Common myeloid progenitor, CD34-positive (primary cell): Measurements from ENCODE around the gene FRMD4B.
"Not testable (repeated sequence)": the region's sequence is repeated elsewhere in the genome, so short reads cannot be mapped to it uniquely, and the experiment has no call there.

ENCODE experiments used
- CTCF ChIA-PET: fragments of 350-600 bp; sonication (Branson Sonifier 250); formaldehyde crosslinking; loops from one replicate; lab custom pipeline; 2021; ENCODE audit warnings: antibody characterized with exemption; lab: Charles Lee
- POLR2A ChIA-PET: fragments of 350-600 bp; sonication (Branson Sonifier 250); formaldehyde crosslinking; loops from one replicate; lab custom pipeline; 2021; ENCODE audit warnings: antibody characterized with exemption; lab: Charles Lee
- DNase-seq, 3 donors: peaks; one replicate each; pipeline versions ENCODE4 v3.0.0 to v3.0.0-alpha.2; 2013
- H3K27ac ChIP-seq, 2 experiments: 1 replicate in 1 of 2; 2 replicates in 1 of 2; pipeline ENCODE4 v1.7.0; 2013; ENCODE audit warnings: inconsistent platforms in 2 of 2, low read length in 2 of 2, mild to moderate bottlenecking in 2 of 2, low read depth in 1 of 2, moderate library complexity in 1 of 2; ENCODE audit not compliant: severe bottlenecking in 2 of 2, insufficient read depth in 1 of 2, poor library complexity in 1 of 2
- H3K27me3 ChIP-seq, 5 experiments: replicated peaks in 2 of 5; 1 replicate in 3 of 5; 2 replicates in 2 of 5; pipeline versions ENCODE4 v1.6.1 to v1.7.0; 2013; ENCODE audit warnings: low read length in 4 of 5, mild to moderate bottlenecking in 2 of 5, moderate library complexity in 2 of 5, inconsistent platforms in 1 of 5; ENCODE audit not compliant: insufficient read depth in 5 of 5, control insufficient read depth in 4 of 5
- H3K36me3 ChIP-seq, 4 experiments: 1 replicate in 2 of 4; 2 replicates in 2 of 4; pipeline versions ENCODE4 v1.6.1 to v1.7.0; 2013; ENCODE audit warnings: low read length in 3 of 4, control low read depth in 1 of 4, mild to moderate bottlenecking in 1 of 4; ENCODE audit not compliant: control insufficient read depth in 4 of 4, insufficient read depth in 4 of 4
- H3K4me1 ChIP-seq, 4 experiments: 1 replicate in 3 of 4; 2 replicates in 1 of 4; pipeline versions ENCODE4 v1.6.1 to v1.7.1; 2013; ENCODE audit warnings: low read length in 3 of 4, mild to moderate bottlenecking in 3 of 4, control low read depth in 1 of 4, inconsistent platforms in 1 of 4, moderate library complexity in 1 of 4; ENCODE audit not compliant: control insufficient read depth in 4 of 4, insufficient read depth in 4 of 4; ENCODE audit errors: control extremely low read depth in 1 of 4
- H3K4me3 ChIP-seq, 7 experiments: 1 replicate in 4 of 7; 2 replicates in 3 of 7; pipeline versions ENCODE4 v1.5.1 to v1.7.0; 2013; ENCODE audit warnings: mild to moderate bottlenecking in 7 of 7, low read length in 6 of 7, moderate library complexity in 6 of 7, inconsistent platforms in 2 of 7, low read depth in 2 of 7, control low read depth in 1 of 7; ENCODE audit not compliant: insufficient read depth in 4 of 7, control insufficient read depth in 1 of 7; ENCODE audit errors: extremely low read depth in 1 of 7
- H3K9me3 ChIP-seq, 5 experiments: 1 replicate in 4 of 5; 2 replicates in 1 of 5; pipeline versions ENCODE4 v1.6.1 to v1.7.1; 2013; ENCODE audit warnings: low read length in 4 of 5, mild to moderate bottlenecking in 2 of 5, inconsistent platforms in 1 of 5, low read depth in 1 of 5, moderate library complexity in 1 of 5; ENCODE audit not compliant: control insufficient read depth in 4 of 5, insufficient read depth in 2 of 5; ENCODE audit errors: control extremely low read depth in 1 of 5
- WGBS: methylation state at CpG from one replicate; pipeline ENCODE4 v1.1.5; 2013; ENCODE audit not compliant: insufficient coverage; 5-methylcytosine and 5-hydroxymethylcytosine counted together

Gene FRMD4B

DNA sequence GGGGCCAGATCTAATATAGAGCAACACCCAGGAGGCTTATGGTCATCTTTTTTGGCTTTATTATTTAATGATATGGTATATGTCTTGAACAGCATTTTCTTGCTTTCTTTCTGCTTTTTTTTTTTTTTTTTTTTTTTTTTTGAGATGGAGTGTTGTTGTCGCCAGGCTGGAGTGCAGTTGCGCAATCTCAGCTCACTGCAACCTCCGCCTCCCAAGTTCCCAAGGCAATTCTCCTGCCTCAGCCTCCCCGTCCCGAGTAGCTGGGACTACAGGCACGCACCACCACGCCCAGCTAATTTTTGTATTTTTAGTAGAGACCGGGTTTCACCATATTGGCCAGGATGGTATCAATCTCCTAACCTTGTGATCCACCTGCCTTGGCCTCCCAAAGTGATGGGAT lies 108.5 kb downstream of the FRMD4B start:
- 98% methylated on average over 6 of the region's 8 CpGs for WGBS
- H3K27ac ChIP-seq, H3K4me3 ChIP-seq, H3K9me3 ChIP-seq, H3K27me3 ChIP-seq, DNase-seq, POLR2A ChIA-PET, H3K36me3 ChIP-seq: not testable (repeated sequence)
- H3K4me1 ChIP-seq, result peaks cover 2 to 12% (median 6%) of the 10 kb centered on the region in 4 experiments
- CTCF ChIA-PET, result interaction anchor here (1.1 kb wide), 1 partner anchor 29 kb away, joined by 4 read pairs; no protein-coding TSS in a partner anchor

- no peak overlapping the region for H3K4me3 ChIP-seq
- H3K27ac ChIP-seq, result no peak overlapping the region
- H3K36me3 ChIP-seq, result peaks cover 0 to 6% (median 2%) of the 10 kb centered on the region in 4 experiments
- peaks cover 0 to 7% (median 2%) of the 10 kb centered on the region in 4 experiments for H3K4me1 ChIP-seq
- ChIA-PET POLR2A (no interaction called here), CTCF (interaction anchor here (1.1 kb wide), 1 partner anchor 29 kb away, joined by 4 read pairs; no protein-coding TSS in a partner anchor)
- no peak for DNase-seq
- no peaks in the 10 kb centered on the region for H3K9me3 ChIP-seq
- H3K27me3 ChIP-seq, result no peaks in the 10 kb centered on the region
- whole genome bisulfite sequencing, result 95% methylated on average over 3 of the region's 4 CpGs
Measured at GRCh38 chr3:69276884-69277283, 109.0 kb downstream of the FRMD4B start.

DNA sequence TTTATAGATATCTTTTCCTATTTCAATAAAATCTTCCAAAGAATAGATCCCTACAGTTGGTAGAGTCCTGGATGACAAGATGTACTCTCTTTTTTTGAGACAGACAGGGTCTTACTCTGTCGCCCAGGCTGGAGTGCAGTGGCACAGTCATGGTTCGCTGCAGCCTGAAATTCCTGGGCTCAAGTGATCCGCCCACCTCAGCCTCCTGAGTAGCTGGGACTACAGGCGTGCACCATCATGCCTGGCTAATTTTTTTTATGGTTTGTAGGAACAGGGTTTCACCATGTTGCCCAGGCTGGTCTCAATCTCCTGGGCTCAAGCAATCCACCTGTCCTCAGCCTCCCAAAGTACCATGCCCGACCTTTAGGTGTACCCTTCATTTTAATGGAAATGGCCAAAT lies 109.7 kb downstream of the FRMD4B start:
- POLR2A ChIA-PET, H3K27me3 ChIP-seq, H3K36me3 ChIP-seq, H3K4me3 ChIP-seq, H3K9me3 ChIP-seq, H3K27ac ChIP-seq, CTCF ChIA-PET, DNase-seq, H3K4me1 ChIP-seq: not testable (repeated sequence)
- WGBS, result 95% methylated on average over 4 of the region's 5 CpGs

- ChIA-PET POLR2A (no interaction called here), CTCF (interaction anchor here (1.2 kb wide), 1 partner anchor 8 kb away, joined by 3 read pairs; no protein-coding TSS in a partner anchor)
- WGBS, result no CpG with 5 or more reads among the region's 1 CpG
- Histone ChIP-seq H3K4me3 (no peak overlapping the region), H3K36me3 (peaks cover 0 to 12% (median 3%) of the 10 kb centered on the region in 4 experiments), H3K27ac (no peak overlapping the region), H3K9me3 (no peaks in the 10 kb centered on the region), H3K4me1 (no peaks in the 10 kb centered on the region), H3K27me3 (no peaks in the 10 kb centered on the region)
- no peak for DNase-seq
Measured at GRCh38 chr3:69273896-69274295, 112.0 kb downstream of the FRMD4B start.

GRCh38 chr3:69272556-69272955 lies 113.3 kb downstream of the FRMD4B start:
- DNase-seq, result no peak
- Histone ChIP-seq H3K4me3 (no peak overlapping the region), H3K27ac (no peak overlapping the region), H3K4me1 (no peaks in the 10 kb centered on the region), H3K36me3 (peaks cover 0 to 10% (median 2%) of the 10 kb centered on the region in 4 experiments), H3K27me3 (no peaks in the 10 kb centered on the region), H3K9me3 (no peaks in the 10 kb centered on the region)
- POLR2A ChIA-PET, result no interaction called here
- 100% methylated on average over 1 of the region's 2 CpGs for WGBS
- CTCF ChIA-PET, result interaction anchor here (0.8 kb wide), 1 partner anchor 39 kb away, joined by 3 read pairs; no protein-coding TSS in a partner anchor

DNA sequence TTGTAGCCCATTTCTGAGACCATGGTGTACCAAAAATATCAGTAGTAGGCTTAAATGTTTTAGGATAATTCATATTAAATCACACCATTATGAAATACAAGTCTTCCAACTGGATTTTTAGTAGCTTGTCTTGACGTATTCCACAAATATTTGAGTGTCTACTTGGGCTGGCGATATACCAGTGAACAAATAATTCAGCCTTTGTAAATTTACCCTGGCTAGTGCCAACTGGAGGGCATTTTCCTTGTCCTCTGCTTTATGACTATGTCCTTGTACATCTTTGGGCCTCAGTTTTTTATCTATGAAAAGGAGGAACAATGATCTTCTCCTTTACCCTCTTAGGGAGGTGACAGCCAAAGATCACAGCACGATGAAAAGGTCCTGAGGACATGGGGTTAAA lies 114.8 kb downstream of the FRMD4B start:
- H3K9me3 ChIP-seq, result no peaks in the 10 kb centered on the region
- ChIA-PET CTCF (interaction anchor here (1.0 to 1.5 kb wide), 2 partner anchors 13 to 39 kb away, joined by 3 to 4 read pairs; no protein-coding TSS in a partner anchor), POLR2A (no interaction called here)
- H3K27me3 ChIP-seq, result no peaks in the 10 kb centered on the region
- H3K4me1 ChIP-seq, result no peaks in the 10 kb centered on the region
- H3K36me3 ChIP-seq, result peaks cover 0 to 10% (median 2%) of the 10 kb centered on the region in 4 experiments
- DNase-seq, result no peak
- WGBS, result 90% methylated on average over 2 of the region's 3 CpGs
- no peak overlapping the region for H3K27ac ChIP-seq
- H3K4me3 ChIP-seq, result no peak overlapping the region

DNA sequence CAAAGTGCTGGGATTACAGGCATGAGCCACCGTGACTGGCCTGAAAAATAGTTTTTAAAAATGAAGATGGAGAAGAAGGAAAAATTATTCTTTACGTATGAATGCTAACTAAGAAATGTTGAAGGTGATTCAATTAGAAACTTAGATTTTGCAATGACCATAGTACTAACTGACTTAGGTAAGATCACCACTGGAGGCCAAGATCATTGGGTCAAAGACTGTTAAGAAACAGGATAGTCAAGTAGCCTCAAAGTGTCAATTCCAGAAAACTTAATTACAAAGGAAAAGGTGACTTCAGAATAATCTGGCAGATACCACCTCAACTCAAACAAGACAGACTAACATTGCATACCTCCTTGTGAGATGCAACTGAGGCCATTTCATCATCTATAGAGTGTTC lies 119.3 kb downstream of the FRMD4B start:
- Histone ChIP-seq H3K4me3 (no peak overlapping the region), H3K27me3 (no peaks in the 10 kb centered on the region), H3K4me1 (no peaks in the 10 kb centered on the region), H3K9me3 (no peaks in the 10 kb centered on the region), H3K27ac (no peak overlapping the region), H3K36me3 (peaks cover 0 to 15% (median 6%) of the 10 kb centered on the region in 4 experiments)
- CTCF ChIA-PET, result interaction anchor here (0.6 to 1.0 kb wide), 2 partner anchors 13 to 16 kb away, joined by 3 read pairs; no protein-coding TSS in a partner anchor
- 100% methylated on average over 1 of the region's 2 CpGs for WGBS
- no peak for DNase-seq
- POLR2A ChIA-PET, result interaction anchor here (0.6 kb wide), 1 partner anchor 33 kb away, joined by 8 read pairs; no protein-coding TSS in a partner anchor
